DND-41 (cell line): ENCODE results near the gene PSMD7.

Experiments
- CTCF ChIP-seq: IDR thresholded peaks from 2 replicates; pipeline ENCODE4 v1.5.1; 2012; ENCODE audit warnings: borderline replicate concordance, low read length, moderate library complexity, mild to moderate bottlenecking; ENCODE audit not compliant: poor library complexity, severe bottlenecking; ENCODE audit errors: extremely low read depth
- EZH2 ChIP-seq: IDR thresholded peaks from 3 replicates; pipeline ENCODE4 v1.6.1; 2012; ENCODE audit warnings: borderline replicate concordance, low read depth, mild to moderate bottlenecking, moderate library complexity, low read length, inconsistent platforms; ENCODE audit not compliant: severe bottlenecking

- TF ChIP-seq CTCF (no peak), EZH2 (no peak)
Observed at GRCh38 chr16:74249254-74249653, 47.4 kb upstream of the PSMD7 start.
